KBM-7 (cell line): ENCODE data around the gene RNU6-9.

Experiments
- DNase-seq: peaks from one replicate; pipeline ENCODE4 v3.0.0-alpha.2; 2015
- in situ Hi-C: fragments of 300-500 bp; cut with MboI; formaldehyde crosslinking; loops from 2 replicates; pipeline ENCODE4 v1.14.3; 2020; ENCODE audit warnings: low sequenced_read_pairs, low pct_unique_long_range_greater_than_20kb, mixed read lengths

The RNU6-9 gene

GRCh38 chr19:858868-859843 is 34.1 kb upstream of the RNU6-9 start, which contains the start of gene CFD:
CFD (plus strand) TSS chr19:859664; CDS start chr19:859690, 26 bp downstream.
- DNase-seq: peak; percentile 82
- in situ Hi-C loops: no loop called here

GRCh38 chr19:861141-861755 is 32.0 kb upstream of the RNU6-9 start:
- in situ Hi-C loops: no loop called here
- no peak for DNase-seq

- no peak for DNase-seq
- in situ Hi-C loops: no loop called here
These were observed 31.3 kb upstream of the RNU6-9 start for GRCh38 chr19:861756-862580.

GRCh38 chr19:862581-863314 is 30.5 kb upstream of the RNU6-9 start:
- DNase-seq: no peak
- in situ Hi-C loops: no loop called here

GRCh38 chr19:863315-863620 is 30.0 kb upstream of the RNU6-9 start:
- no peak for DNase-seq
- in situ Hi-C loops: no loop called here

GRCh38 chr19:866769-867300 is 26.4 kb upstream of the RNU6-9 start:
- DNase-seq: no peak
- in situ Hi-C loops: no loop called here

GRCh38 chr19:867301-867793 is 25.9 kb upstream of the RNU6-9 start:
- in situ Hi-C loops: no loop called here

GRCh38 chr19:867855-868457 is 25.3 kb upstream of the RNU6-9 start:
- in situ Hi-C loops: no loop called here
- DNase-seq: no peak

More at GRCh38 chr19:867301-867793, 25.9 kb upstream of the RNU6-9 start:
- DNase-seq: no peak

- no peak for DNase-seq
- in situ Hi-C loops: no loop called here
These were observed 24.6 kb upstream of the RNU6-9 start for GRCh38 chr19:868458-869244.

GRCh38 chr19:869245-870177 is 23.8 kb upstream of the RNU6-9 start:
- in situ Hi-C loops: no loop called here
- no peak for DNase-seq

GRCh38 chr19:870314-870713 is 23.0 kb upstream of the RNU6-9 start:
- in situ Hi-C loops: no loop called here
- DNase-seq: no peak

GRCh38 chr19:870963-871401 is 22.3 kb upstream of the RNU6-9 start:
- in situ Hi-C loops: no loop called here
- no peak for DNase-seq

GRCh38 chr19:871446-872265 is 21.6 kb upstream of the RNU6-9 start:
- no peak for DNase-seq
- in situ Hi-C loops: no loop called here

- in situ Hi-C loops: no loop called here
- peak; percentile 70 for DNase-seq
These were observed 20.9 kb upstream of the RNU6-9 start for GRCh38 chr19:872266-872951.

- no peak for DNase-seq
- in situ Hi-C loops: no loop called here
These were observed 20.2 kb upstream of the RNU6-9 start for GRCh38 chr19:873084-873483.
